CD4-positive, alpha-beta T cell treated with Interleukin-17A for 1 hour (primary cell): ENCODE data around the gene CRACR2A.

Source experiments
- DNase-seq: peaks from one replicate; pipeline ENCODE4 v3.0.0-alpha.2; 2020

CRACR2A gene

DNA sequence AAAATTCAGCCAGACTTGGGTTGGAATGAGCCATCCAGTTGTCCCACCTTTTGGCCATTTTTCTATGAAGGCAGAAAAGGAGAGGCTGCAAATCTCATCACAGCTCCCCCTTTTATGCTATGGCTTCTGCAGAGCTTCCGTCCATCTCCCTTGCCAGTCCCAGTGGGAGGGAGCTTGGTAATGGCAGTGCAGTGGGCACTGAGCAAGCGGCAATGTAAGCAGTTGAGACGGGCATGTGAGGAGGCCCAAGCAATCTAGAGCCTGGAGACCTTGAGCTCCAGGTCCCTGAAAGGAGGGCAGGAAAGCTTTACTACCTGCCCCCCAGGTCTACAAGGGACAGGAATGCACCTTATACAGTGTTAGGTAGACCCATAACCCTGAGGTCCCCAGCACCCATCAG lies 73.1 kb downstream of the CRACR2A start:
- DNase-seq: no peak

DNA sequence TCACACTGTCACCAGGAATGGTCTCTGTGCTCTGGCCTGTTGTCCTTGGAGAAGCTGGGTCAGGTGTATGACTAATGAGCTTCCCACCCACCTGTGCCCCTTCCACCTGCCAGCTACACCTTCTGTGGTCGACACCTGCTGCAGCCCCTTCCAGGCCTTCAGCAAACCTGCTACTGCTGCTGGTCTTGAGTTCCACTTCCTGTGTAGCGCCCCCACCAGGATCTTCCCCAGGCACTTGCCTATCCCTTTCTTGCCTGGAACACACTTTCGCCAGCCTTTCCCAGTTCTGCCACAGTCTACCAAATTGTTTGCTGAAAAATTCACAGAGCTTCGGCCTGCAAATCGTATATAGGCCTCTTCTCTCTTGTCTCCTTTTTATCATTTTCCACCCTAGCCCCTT lies 75.3 kb downstream of the CRACR2A start:
- no peak for DNase-seq

DNA sequence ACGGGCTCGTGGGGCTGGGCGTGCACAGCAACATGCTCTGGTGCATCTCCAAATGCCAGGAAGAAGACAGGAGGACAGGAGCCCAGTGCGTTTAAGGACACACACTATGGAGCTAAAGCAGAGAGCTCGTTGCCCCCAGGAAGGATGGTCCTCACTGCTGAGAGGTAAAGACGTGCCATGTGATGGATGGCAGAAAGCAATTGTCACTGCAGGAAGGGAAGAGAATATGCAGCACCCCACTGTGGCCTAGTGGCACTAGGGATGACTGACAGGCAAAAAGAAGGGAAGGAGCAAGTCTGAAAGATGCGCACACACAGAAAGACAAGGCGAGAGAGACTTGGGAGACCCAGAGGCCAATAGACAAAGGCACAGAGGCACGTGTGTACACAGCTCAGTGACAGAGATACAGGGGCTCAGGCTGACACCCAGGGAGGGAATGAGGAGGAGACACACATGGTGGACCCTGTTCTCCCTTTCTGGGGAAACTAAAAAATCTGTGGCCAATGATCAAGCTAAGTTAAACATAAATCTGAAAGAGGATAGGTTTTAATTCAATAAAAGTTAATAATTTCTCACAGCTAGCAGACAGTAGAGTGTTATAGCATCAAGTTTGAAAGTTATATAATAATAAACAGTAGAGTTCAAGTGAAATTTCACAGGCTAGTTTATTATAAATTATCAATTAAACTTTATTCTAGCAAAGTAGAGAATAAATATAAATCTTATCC lies 78.8 kb downstream of the CRACR2A start:
- DNase-seq: no peak

DNA sequence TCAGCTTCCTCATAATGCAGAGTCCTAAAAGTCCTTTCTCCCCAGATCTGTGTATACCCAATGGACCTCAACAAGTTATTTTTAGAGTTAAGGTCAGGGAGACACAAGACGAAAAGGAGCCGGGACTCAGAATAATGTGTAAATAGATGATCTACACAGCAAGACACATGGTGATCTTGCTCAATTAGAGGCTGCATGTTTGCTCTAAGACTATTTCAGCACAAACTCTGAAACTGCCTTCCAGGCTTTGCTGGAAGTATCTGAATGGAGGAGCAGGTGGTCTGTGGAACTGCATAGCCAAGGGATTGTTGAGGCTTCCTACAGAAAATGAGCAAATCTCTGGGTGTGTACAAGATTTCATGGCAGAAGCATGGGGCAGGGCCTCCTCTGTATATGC lies 80.8 kb downstream of the CRACR2A start:
- DNase-seq: no peak

DNA sequence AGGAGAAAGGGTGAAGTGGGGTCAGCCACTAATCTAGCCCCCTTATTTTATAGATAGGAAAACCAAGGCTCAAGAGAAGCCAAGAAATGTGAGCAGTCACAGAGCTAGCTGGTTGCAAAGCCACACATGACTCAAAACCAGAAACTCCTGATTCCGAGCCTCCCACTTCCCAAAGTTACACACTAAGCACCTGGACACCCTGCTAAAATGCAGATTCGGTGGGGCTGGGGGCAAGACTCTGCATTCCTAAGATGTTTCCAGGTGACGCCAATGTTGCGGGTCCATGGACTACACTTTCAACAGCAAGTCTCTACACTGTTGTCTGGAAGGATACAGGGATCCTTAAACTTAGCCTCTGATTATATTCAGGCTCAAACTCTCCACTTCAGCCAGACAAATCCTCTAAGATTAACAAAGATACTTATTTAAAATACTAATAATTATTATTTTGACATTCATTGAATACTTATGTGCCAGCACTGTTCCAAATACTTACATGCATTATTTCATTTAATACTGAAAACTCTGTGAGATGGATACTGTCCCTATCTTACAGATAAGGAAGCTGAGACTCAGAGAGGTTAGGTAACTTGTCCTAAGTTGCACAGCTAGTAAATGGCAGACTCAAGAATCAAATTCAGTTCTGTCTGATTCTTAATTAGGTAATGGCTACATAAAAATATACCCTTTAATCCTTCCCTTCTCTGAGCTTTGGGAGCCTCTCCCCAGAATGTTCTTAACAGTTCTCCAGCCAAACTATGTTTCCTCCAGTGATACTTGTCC lies 81.4 kb downstream of the CRACR2A start:
- DNase-seq: no peak

DNA sequence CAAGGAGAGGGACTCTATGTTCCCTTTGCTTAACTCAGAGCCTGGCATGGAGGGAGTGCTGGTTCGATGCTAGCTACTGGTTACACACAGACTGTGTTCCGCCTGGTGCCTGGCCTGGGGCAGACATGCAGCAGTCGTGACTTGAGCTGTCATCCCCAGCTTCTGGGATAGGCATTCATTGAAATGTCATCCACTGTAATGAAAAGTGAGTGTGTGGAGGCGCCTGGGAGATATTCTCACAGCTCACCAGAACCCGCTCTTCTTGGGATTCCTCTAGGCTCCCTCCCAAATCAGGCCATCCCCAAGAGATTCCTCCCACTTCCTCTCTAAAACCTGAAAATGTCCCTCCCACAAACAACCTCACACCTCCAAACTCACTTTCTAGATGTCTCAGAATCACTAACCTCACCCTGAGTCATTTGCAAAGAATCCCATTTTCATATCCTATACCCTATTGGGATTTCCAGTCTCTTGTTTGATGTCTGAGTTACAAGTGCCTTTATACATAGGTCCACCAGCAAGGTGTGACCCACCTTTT lies 82.8 kb downstream of the CRACR2A start:
- no peak for DNase-seq

DNA sequence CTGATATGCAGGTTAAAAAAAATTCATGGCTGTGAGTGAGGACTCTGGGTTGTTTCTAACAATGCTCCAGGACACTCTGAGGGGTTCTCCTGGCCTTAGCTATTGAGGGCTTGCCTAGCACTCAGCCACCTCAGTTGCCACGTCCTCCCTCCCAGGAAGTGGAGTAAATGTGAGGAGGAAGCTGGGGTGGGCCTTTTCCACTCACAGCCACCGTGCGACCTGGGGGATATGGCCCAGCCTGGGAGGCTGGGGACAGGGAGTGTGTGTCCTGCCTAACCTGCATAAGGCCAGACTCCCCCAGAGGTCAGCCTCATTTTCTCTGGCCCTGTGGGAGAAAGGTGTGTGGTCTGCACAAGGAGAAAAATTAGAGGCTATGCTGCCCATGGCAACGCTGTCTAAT lies 83.3 kb downstream of the CRACR2A start:
- no peak for DNase-seq

DNA sequence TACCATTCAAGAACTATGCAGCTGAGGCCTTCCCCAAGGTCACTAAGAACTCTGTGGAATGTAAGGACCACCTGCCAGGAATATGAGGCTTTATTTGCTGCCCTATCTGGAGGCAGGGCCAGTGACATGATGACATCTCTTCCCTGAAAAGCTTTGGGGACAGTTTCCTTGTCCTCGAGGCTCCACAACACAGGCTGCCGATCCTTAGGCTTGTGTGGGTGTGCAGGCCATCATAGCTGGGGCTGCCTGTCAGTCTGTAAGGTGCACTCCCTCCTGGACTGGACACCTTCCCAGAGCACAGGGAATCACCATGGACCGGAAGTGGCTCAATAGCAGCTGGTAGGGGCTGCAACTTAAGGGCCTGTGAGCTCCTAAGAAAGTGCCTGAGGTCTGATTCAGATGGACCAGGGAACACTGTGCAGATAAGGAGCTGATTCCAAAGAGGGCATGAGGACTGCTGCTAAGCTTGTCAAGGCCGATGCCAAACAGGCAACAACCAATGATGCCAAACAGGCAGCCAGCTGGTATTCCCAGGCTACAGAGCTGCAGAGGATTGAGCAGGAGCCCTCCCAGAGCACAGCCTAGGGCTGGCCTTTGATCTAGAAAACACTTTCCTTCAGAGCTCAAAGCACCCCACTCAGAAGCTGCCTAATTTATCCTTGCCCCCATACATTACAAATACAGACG lies 84.3 kb downstream of the CRACR2A start:
- no peak for DNase-seq

DNA sequence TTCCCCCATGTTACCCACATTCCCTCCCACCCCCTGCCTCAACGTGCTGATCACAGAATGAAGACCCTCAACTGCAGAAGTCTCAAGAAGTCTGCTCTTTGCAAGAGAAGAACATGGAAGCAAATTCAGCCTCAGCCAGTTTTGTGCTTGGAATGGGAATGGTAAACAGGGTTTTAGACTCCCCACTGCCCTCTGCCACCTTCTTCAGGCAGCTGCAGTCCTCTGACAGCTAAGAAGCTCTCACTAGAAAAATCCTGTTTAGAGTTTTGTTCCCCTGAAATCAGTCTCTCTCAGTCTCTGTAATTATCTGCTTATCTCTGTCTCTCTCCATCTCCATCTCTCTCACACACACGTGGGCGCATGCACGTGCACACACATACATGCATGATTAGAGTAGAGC lies 85.4 kb downstream of the CRACR2A start:
- no peak for DNase-seq

DNA sequence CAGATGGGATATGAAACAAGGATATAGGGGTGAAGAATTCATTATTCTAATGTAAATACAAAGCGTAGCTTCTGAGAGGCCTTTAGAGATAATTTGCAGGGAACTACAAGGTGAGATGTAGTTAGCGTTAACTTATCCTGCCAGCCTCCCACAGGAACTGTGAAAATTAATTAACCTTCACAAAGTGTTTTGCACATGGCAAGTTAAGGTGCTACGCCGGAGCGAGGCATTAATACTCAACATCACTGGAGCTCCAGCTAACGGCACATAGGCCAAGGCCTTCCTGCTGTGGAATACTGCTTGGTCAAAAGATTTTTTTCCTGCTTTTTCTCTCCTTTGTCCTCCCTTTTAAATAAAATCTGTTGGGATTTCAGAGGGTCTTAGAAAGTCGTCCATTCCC lies 86.5 kb downstream of the CRACR2A start:
- DNase-seq: no peak

DNA sequence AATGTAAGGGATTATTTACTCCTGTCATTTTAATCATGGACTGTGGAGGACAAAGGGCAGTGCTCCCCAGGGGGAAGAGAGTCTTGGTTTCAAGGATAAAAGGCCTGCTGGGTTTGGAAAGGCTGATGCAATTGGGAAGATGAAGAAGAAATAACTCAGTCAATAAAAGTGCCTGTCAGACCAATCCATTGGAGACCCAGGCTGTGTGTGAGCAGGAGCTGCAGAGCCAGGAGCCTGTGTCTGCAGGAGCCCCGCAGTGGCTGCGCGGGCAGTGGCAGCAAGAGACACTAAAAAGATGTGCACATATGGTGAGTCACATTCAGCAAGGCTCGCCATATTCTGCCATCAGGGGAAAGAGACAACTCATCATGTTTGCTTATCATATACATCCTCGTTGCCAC lies 90.4 kb downstream of the CRACR2A start:
- DNase-seq: no peak

DNA sequence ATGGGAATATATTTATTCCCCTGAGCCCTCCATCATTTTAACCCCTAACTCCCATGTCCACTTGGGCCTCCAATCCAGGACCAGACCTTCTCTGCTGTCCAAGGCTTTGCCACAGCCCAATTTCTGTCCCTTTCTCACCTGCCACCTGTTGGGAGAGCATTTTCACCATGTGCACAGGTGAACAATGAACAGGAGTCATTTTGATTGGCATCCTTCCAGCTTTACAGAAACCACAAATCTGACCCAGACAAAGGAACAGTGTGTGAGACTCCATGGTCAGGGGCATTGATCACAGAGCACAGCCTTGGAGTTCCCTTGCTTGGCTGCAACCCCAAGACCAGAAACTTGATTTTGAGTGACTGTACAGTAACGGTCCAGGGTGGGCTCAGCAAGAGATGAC lies 91.9 kb downstream of the CRACR2A start:
- DNase-seq: no peak

DNA sequence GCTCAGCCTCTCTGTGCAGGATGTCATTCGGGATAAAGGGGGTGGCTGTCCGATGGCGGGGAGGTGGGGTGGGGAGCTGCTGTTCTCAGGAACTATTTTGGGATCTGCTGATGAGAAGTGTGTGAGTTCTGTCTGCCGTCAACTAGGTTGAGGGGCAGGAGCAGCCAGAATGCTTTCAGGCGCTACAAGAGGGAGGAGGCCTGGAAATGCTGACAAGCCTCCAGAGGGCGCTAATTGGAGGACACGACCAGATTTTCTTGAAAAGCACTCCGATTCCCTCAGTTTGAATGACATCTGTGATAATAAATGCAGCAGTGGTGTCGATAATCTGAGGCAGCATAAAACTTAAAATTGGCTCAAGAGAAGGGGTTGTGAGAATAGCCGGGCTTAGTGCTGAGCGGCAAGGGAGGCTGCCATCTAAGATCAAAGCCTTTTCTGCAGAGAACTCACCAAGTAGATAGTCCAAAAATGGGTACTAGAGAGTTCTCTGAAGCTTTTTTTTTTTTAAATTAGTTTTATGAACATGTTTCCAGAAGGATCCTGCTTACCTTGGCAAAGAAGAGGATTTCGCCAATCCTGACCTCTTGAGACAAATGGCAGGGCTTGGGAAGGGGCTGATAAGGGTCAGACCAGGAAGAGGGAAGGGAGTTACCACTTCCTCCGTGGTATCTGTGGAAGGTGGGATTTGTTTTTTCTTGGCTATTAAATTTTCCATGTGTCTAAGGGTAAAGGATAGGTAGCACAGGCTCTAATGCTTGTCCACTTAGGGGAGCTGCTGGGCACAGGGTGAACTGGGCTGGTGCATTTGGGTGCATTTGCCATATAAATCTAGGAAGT lies 94.4 kb downstream of the CRACR2A start:
- DNase-seq: peak; percentile 22

DNA sequence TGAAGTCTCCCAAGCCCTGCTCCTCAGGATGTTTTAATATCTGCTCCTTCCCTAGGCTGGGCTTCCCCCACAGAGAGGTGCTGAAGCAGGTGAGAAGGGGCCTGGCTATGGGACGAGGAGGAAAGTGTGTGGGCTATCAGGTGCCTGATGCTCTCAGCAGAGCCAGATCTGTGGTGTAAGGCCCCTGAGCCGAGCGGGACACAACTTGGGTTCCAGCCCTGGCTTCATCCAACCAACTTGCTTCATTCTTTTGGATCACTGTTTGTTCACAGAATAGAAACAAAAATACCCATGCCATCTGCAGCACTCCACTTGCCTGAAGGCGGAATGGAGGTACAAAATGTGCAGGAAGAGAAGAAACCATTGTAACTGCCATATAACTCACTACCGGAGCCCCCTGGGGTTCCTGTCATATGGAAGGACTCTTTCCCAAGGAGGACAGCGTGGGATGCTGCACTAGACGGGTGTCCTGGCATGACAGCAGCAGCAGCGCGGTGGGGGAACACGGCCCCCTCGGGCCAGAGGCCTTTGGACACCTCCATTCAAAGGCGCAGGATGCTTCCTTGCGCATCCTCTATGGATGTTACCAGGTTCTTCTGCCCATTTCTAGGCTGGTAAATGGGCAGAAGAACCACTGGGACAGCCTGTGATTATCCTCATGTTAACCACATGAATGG lies 95.8 kb downstream of the CRACR2A start:
- DNase-seq: no peak

DNA sequence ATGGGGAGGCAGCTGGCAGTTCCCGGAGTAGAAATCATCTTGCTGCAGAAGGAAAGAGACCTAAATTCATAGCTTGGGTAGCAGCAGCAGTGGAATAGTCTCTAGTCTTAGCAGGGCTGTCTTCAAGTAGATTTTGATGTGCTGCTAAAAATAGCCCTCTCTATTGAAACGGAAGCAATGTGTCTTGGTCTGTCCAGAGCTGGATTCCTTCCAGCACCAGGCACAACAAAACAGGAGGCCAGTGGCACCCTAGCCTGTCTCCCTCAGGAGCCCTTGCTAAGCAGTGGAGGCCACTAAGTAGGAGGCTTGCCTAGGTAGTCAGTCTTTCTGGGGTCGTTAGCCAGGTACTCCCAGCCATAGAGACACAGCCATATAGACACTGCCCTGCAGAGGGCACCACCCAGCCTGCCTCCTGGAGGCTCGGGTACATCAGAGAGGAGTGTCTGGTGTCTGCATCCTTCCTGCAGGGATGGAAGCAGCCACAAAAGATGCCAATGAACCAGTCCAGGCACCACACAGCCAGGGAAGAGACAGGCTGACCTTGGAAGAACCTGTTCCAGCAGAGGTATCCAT lies 97.5 kb downstream of the CRACR2A start:
- peak; percentile 22 for DNase-seq

DNA sequence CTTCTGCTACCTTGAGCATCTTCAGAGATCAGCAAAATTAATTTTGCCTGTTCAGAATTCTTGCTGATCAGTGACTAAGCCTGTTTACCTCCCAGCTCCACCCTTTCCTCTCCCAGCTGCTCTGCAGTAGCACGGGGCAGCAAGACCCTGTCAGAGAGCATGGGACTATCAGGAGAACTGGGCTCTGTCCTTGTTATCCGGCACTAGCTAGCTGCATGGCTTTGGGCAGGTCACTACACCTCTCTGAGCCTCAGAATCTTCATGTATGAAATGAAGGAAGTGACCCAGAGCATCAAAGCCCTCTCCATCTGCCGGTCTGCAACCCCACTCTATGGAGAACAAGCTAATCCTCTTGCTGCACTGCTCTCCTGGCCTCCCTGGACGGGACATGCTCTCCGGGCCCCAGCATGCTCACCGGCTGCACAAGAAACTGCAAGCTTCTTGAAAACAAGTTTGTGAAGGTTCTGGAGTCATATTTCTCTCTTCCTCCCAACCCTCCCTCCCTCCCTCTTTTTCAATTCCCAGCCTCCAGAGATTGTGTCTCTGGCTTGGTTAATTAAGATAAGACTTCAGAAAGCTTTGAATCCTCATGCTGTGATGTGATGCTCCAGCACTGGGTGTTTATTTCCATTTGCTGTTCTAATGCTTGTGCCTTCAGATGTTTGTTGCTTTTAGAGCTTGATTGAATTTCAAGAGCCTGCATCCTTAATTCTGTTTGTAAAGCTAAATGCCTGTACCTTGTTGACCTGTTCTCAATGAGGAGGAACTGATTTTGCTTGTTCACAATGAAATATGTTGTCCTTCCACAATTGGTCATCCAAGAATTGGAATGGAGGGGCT lies 101.1 kb downstream of the CRACR2A start:
- DNase-seq: no peak

DNA sequence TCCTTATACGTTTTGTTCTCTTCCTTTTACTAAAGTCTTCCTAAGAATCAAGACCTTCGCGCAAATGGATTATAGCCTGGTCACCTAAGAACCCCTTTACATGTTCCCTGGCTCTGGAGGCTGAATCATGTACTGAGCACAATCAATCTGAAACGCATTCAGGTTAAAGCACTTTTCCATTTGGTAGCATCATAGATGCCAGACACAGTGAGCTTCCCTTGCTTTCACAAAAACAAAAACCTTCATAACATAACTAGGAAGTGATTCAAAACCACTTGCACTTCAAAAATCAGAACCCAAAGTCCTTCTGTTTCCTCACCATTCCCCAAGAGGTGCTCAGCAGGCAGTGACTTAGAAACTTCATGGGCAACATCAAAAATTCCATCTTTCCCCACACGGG lies 105.4 kb downstream of the CRACR2A start:
- DNase-seq: no peak

DNA sequence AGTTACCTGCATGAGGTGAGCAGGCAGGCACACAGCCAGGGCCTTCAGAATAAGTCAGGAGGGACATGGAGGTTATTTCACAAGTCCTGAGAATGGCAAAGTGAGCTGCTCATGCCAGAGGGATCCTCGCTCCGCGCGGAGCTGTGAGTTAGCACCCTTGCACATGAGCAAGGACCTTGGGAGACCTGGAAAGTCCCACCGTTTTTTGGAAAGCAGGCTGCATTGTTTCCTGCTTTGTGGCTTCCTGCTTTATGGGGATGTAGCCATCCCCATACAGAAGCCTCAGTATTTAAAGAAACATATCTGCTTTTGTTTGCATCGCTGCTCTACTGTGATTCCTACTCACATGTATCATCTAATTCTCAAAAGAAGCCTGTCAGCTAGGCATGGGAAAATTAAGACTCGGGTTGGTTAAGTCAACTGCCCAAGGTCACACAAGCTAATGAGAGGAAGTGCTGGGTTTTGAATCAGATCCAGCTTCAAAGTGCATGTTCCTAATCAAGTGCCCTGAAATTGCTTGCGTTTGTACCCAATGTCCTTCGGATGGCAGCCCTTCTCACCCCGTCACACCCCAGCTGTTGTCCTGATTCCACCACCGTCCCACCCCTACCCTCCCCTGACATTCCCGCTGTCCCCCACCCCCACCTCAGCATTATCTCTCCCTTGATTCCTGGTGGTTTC lies 106.2 kb downstream of the CRACR2A start:
- no peak for DNase-seq

DNA sequence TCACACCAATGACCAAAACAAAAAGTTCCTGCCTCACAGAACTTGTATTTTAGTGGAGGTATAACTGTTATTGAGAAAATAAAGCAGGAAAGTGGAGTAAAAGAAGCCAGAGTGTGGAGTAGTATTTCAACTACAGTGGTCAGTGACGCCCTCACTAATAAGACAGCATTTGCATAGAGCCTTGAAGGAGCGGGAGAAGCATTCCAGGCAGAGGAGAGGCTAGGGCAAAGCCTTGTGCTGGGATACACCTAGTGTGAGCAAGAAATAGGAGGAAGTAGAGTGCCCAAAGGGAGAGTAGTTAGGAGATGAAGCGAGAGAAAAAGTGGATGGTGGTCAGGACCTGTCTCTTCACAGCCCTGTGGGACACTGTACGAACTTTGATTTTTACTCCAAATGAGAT lies 107.8 kb downstream of the CRACR2A start:
- DNase-seq: no peak

DNA sequence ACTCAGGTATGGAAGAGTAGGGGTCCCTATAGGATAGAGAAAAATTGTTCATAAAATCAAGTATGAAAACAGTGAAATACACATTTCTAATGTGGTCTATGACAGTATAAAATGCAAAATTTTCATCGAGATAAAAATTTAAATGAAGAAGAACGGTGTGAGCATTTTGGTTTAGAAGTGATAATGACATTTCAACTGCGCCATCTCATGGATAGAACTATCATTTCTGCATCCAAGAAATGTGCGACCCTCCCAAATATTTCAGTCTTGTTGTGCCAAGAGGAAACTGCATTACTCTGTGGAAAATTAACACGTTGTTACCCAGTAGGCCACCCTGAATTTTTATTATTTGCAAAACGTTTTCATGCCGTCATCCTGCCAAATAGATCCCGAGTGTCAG lies 108.8 kb downstream of the CRACR2A start:
- no peak for DNase-seq
